Muscle layer of colon (tissue), 2 donors: ENCODE data around the gene STARD13.

ENCODE experiments used
- H3K27ac ChIP-seq: one replicate; pipeline ENCODE4 v1.7.0; 2013; ENCODE audit warnings: low read depth, mild to moderate bottlenecking, low read length, moderate library complexity
- H3K27me3 ChIP-seq, 2 donors: one replicate each; pipeline ENCODE4 v1.7.0; 2013; ENCODE audit warnings: low read length in 2 of 2, mild to moderate bottlenecking in 2 of 2; ENCODE audit not compliant: insufficient read depth in 2 of 2, control insufficient read depth in 1 of 2
- H3K36me3 ChIP-seq: one replicate; pipeline ENCODE4 v1.7.0; 2013; ENCODE audit warnings: mild to moderate bottlenecking, low read length; ENCODE audit not compliant: insufficient read depth
- H3K4me1 ChIP-seq: one replicate; pipeline ENCODE4 v1.7.0; 2013; ENCODE audit warnings: mild to moderate bottlenecking, low read length; ENCODE audit not compliant: insufficient read depth
- H3K4me3 ChIP-seq, 2 donors: one replicate each; pipeline ENCODE4 v1.7.0; 2013; ENCODE audit warnings: low read length in 2 of 2, low read depth in 1 of 2, mild to moderate bottlenecking in 1 of 2, moderate library complexity in 1 of 2
- H3K9ac ChIP-seq: one replicate; pipeline ENCODE4 v1.7.0; 2013; ENCODE audit warnings: low read length
- H3K9me3 ChIP-seq: one replicate; pipeline ENCODE4 v1.7.0; 2013; ENCODE audit warnings: mild to moderate bottlenecking, low read length
- donor health status: abdominal sarcoma.
- donor health status: Adenocarcinoma of cecum.

STARD13 gene

GRCh38 chr13:33146843-33147611 is 138.5 kb downstream of the STARD13 start:
- no peaks in the 10 kb centered on the region for H3K27me3 ChIP-seq
- H3K4me3 ChIP-seq, result no peak overlapping the region
- peaks cover 20% of the 10 kb centered on the region for H3K36me3 ChIP-seq
- no peak overlapping the region for H3K9ac ChIP-seq
- H3K9me3 ChIP-seq, result no peaks in the 10 kb centered on the region
- H3K27ac ChIP-seq, result no peak overlapping the region
- H3K4me1 ChIP-seq, result peaks cover 30% of the 10 kb centered on the region

GRCh38 chr13:33145667-33146066 is 139.9 kb downstream of the STARD13 start:
- Histone ChIP-seq H3K36me3 (peaks cover 25% of the 10 kb centered on the region), H3K27ac (no peak overlapping the region), H3K9me3 (no peaks in the 10 kb centered on the region), H3K27me3 (no peaks in the 10 kb centered on the region), H3K4me3 (no peak overlapping the region), H3K4me1 (peaks cover 27% of the 10 kb centered on the region), H3K9ac (no peak overlapping the region)

- no peak overlapping the region for H3K9ac ChIP-seq
- no peak overlapping the region for H3K27ac ChIP-seq
- no peaks in the 10 kb centered on the region for H3K27me3 ChIP-seq
- peaks cover 33% of the 10 kb centered on the region for H3K36me3 ChIP-seq
- no peaks in the 10 kb centered on the region for H3K9me3 ChIP-seq
- peaks cover 14% of the 10 kb centered on the region for H3K4me1 ChIP-seq
- H3K4me3 ChIP-seq, result no peak overlapping the region
These were observed 141.2 kb downstream of the STARD13 start for GRCh38 chr13:33144358-33144784.

- Histone ChIP-seq H3K36me3 (peaks cover 53% of the 10 kb centered on the region), H3K27me3 (no peaks in the 10 kb centered on the region), H3K9ac (no peak overlapping the region), H3K27ac (no peak overlapping the region), H3K9me3 (no peaks in the 10 kb centered on the region), H3K4me1 (peaks cover 16% of the 10 kb centered on the region), H3K4me3 (no peak overlapping the region)
These were observed 145.6 kb downstream of the STARD13 start for GRCh38 chr13:33139780-33140535.

GRCh38 chr13:33139184-33139583 is 146.4 kb downstream of the STARD13 start:
- no peaks in the 10 kb centered on the region for H3K27me3 ChIP-seq
- H3K27ac ChIP-seq, result no peak overlapping the region
- no peak overlapping the region for H3K4me3 ChIP-seq
- no peak overlapping the region for H3K9ac ChIP-seq
- H3K36me3 ChIP-seq, result peaks cover 55% of the 10 kb centered on the region
- H3K4me1 ChIP-seq, result peaks cover 9% of the 10 kb centered on the region
- H3K9me3 ChIP-seq, result no peaks in the 10 kb centered on the region

- Histone ChIP-seq H3K27ac (no peak overlapping the region), H3K9me3 (no peaks in the 10 kb centered on the region), H3K4me1 (peaks cover 12% of the 10 kb centered on the region), H3K27me3 (no peaks in the 10 kb centered on the region), H3K9ac (no peak overlapping the region), H3K36me3 (peaks cover 55% of the 10 kb centered on the region), H3K4me3 (no peak overlapping the region)
These were observed 147.1 kb downstream of the STARD13 start for GRCh38 chr13:33138441-33138840.

- Histone ChIP-seq H3K4me3 (no peak overlapping the region), H3K4me1 (peaks cover 19% of the 10 kb centered on the region), H3K27ac (no peak overlapping the region), H3K27me3 (no peaks in the 10 kb centered on the region), H3K9me3 (no peaks in the 10 kb centered on the region), H3K36me3 (peaks cover 48% of the 10 kb centered on the region), H3K9ac (no peak overlapping the region)
These were observed 147.8 kb downstream of the STARD13 start for GRCh38 chr13:33137721-33138120.

GRCh38 chr13:33135097-33135496 is 150.5 kb downstream of the STARD13 start:
- Histone ChIP-seq H3K9me3 (no peaks in the 10 kb centered on the region), H3K27ac (no peak overlapping the region), H3K36me3 (peaks cover 36% of the 10 kb centered on the region), H3K4me3 (no peak overlapping the region), H3K27me3 (no peaks in the 10 kb centered on the region), H3K4me1 (peaks cover 24% of the 10 kb centered on the region), H3K9ac (no peak overlapping the region)

GRCh38 chr13:33134213-33134612 is 151.3 kb downstream of the STARD13 start:
- H3K4me1 ChIP-seq, result peaks cover 26% of the 10 kb centered on the region
- no peaks in the 10 kb centered on the region for H3K9me3 ChIP-seq
- no peaks in the 10 kb centered on the region for H3K27me3 ChIP-seq
- no peak overlapping the region for H3K27ac ChIP-seq
- H3K36me3 ChIP-seq, result peaks cover 39% of the 10 kb centered on the region
- H3K9ac ChIP-seq, result no peak overlapping the region
- no peak overlapping the region for H3K4me3 ChIP-seq

GRCh38 chr13:33132644-33133440 is 152.7 kb downstream of the STARD13 start:
- peaks cover 39% of the 10 kb centered on the region for H3K36me3 ChIP-seq
- no peaks in the 10 kb centered on the region for H3K9me3 ChIP-seq
- H3K27ac ChIP-seq, result no peak overlapping the region
- no peaks in the 10 kb centered on the region for H3K27me3 ChIP-seq
- H3K4me1 ChIP-seq, result peaks cover 37% of the 10 kb centered on the region
- no peak overlapping the region for H3K9ac ChIP-seq
- H3K4me3 ChIP-seq, result no peak overlapping the region

GRCh38 chr13:33129886-33130285 is 155.7 kb downstream of the STARD13 start:
- H3K4me1 ChIP-seq, result peaks cover 60% of the 10 kb centered on the region
- H3K4me3 ChIP-seq, result no peak overlapping the region
- H3K9ac ChIP-seq, result no peak overlapping the region
- H3K27ac ChIP-seq, result no peak overlapping the region
- no peaks in the 10 kb centered on the region for H3K9me3 ChIP-seq
- peaks cover 48% of the 10 kb centered on the region for H3K36me3 ChIP-seq
- no peaks in the 10 kb centered on the region for H3K27me3 ChIP-seq
